GM21528 (cell line): ENCODE data around the gene SBNO2.

Experiments used
- ATAC-seq: cut with Tn5 transposase; IDR thresholded peaks from one replicate; pipeline ENCODE4 v1.9.1; 2021; ENCODE audit warnings: mild to moderate bottlenecking, moderate library complexity; ENCODE audit not compliant: unreplicated experiment, low FRiP score

Gene SBNO2

GRCh38 chr19:1063909-1064660, 110.0 kb downstream of the SBNO2 start:
- ATAC-seq = no peak

GRCh38 chr19:1063030-1063908, 110.8 kb downstream of the SBNO2 start:
- ATAC-seq = no peak

- no peak for ATAC-seq
Measured at GRCh38 chr19:1062387-1063029, 111.6 kb downstream of the SBNO2 start.

GRCh38 chr19:1061987-1062386, 112.1 kb downstream of the SBNO2 start:
- ATAC-seq = no peak

- ATAC-seq = no peak
Measured at GRCh38 chr19:1060689-1061088, 113.4 kb downstream of the SBNO2 start.

- ATAC-seq = no peak
Measured at GRCh38 chr19:1058112-1058511, 116.0 kb downstream of the SBNO2 start.
